Neural progenitor cell (in vitro differentiated cells): ENCODE measurements around the gene DNAI2. TPM values are rescaled to one million over a fixed set of nuclear protein-coding genes. Genes with fewer than 3 reads are reported as not detected.

ENCODE experiments used
- DNase-seq: peaks from one replicate; pipeline ENCODE4 v3.0.0-alpha.2; 2016; ENCODE audit warnings: low spot score
- H2AFZ ChIP-seq: fragments of 200-600 bp; sonication (generic); replicated peaks from 2 replicates; pipeline ENCODE4 v1.6.1; 2016; ENCODE audit warnings: antibody characterized with exemption
- H3F3A ChIP-seq: fragments of 200-600 bp; sonication (generic); 2 replicates; pipeline ENCODE4 v1.6.1; 2016; ENCODE audit warnings: antibody characterized with exemption, low read depth
- H3K27ac ChIP-seq: fragments of 200-600 bp; sonication (generic); 2 replicates; pipeline ENCODE4 v1.5.1; 2016; ENCODE audit warnings: mild to moderate bottlenecking
- H3K27me3 ChIP-seq: fragments of 200-600 bp; sonication (generic); 2 replicates; pipeline ENCODE4 v1.6.1; 2016; ENCODE audit warnings: mild to moderate bottlenecking, moderate library complexity
- H3K36me3 ChIP-seq: fragments of 200-600 bp; sonication (generic); 2 replicates; pipeline ENCODE4 v1.5.1; 2016
- H3K4me1 ChIP-seq: fragments of 200-600 bp; sonication (generic); 2 replicates; pipeline ENCODE4 v1.6.1; 2016; ENCODE audit warnings: mixed run types
- H3K4me2 ChIP-seq: fragments of 200-600 bp; sonication (generic); 2 replicates; pipeline ENCODE4 v1.6.1; 2016
- H3K4me3 ChIP-seq: fragments of 200-600 bp; sonication (generic); 2 replicates; pipeline ENCODE4 v1.5.1; 2016
- H3K79me2 ChIP-seq: fragments of 200-600 bp; sonication (generic); 2 replicates; pipeline ENCODE4 v1.6.1; 2016; ENCODE audit warnings: low read depth
- H3K9ac ChIP-seq: fragments of 200-600 bp; sonication (generic); 2 replicates; pipeline ENCODE4 v1.6.1; 2016
- H3K9me3 ChIP-seq: fragments of 200-600 bp; sonication (generic); 2 replicates; pipeline ENCODE4 v1.5.1; 2016; ENCODE audit warnings: low read depth
- H4K20me1 ChIP-seq: fragments of 200-600 bp; sonication (generic); 2 replicates; pipeline ENCODE4 v1.6.1; 2016; ENCODE audit warnings: low read depth
- H3K27ac Mint-ChIP-seq: 3 replicates; pipeline ENCODE4 v1.8.0; 2021; ENCODE audit warnings: mixed read lengths
- H3K27me3 Mint-ChIP-seq: 2 replicates; pipeline ENCODE4 v1.8.0; 2022; ENCODE audit warnings: low read depth, mild to moderate bottlenecking, inconsistent platforms, moderate library complexity, mixed read lengths; ENCODE audit not compliant: insufficient read depth
- H3K36me3 Mint-ChIP-seq: 3 replicates; pipeline ENCODE4 v1.8.0; 2021; ENCODE audit warnings: mixed read lengths
- H3K4me1 Mint-ChIP-seq: 3 replicates; pipeline ENCODE4 v1.8.0; 2021; ENCODE audit warnings: mixed read lengths
- H3K4me3 Mint-ChIP-seq: 3 replicates; pipeline ENCODE4 v1.8.0; 2021; ENCODE audit warnings: mild to moderate bottlenecking, moderate library complexity, mixed read lengths
- H3K9me3 Mint-ChIP-seq: 3 replicates; pipeline ENCODE4 v1.8.0; 2020; ENCODE audit warnings: mixed read lengths
- EZH2 ChIP-seq: fragments of 200-600 bp; sonication (generic); IDR thresholded peaks from 2 replicates; pipeline ENCODE4 v1.6.1; 2017; ENCODE audit warnings: antibody characterized with exemption, mild to moderate bottlenecking, moderate library complexity
- EZH2phosphoT487 ChIP-seq: fragments of 200-600 bp; sonication (generic); IDR thresholded peaks from 2 replicates; pipeline ENCODE4 v1.6.1; 2017; ENCODE audit warnings: antibody characterized with exemption
- total RNA-seq: library from RNA; depleted of rRNA; stranded (reverse); fragments of >200 nt; gene quantifications from 2 replicates; pipeline ENCODE4 v1.2.3, GENCODE V29; 2015; ENCODE audit warnings: low replicate concordance
- TF ChIP-seq, protein P1 (sequence below): fragments of 200-600 bp; sonication (generic); IDR thresholded peaks from 2 replicates; pipeline ENCODE4 v1.5.1; 2017; ENCODE audit warnings: antibody characterized with exemption, mild to moderate bottlenecking

The DNAI2 gene, protein sequence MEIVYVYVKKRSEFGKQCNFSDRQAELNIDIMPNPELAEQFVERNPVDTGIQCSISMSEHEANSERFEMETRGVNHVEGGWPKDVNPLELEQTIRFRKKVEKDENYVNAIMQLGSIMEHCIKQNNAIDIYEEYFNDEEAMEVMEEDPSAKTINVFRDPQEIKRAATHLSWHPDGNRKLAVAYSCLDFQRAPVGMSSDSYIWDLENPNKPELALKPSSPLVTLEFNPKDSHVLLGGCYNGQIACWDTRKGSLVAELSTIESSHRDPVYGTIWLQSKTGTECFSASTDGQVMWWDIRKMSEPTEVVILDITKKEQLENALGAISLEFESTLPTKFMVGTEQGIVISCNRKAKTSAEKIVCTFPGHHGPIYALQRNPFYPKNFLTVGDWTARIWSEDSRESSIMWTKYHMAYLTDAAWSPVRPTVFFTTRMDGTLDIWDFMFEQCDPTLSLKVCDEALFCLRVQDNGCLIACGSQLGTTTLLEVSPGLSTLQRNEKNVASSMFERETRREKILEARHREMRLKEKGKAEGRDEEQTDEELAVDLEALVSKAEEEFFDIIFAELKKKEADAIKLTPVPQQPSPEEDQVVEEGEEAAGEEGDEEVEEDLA
- not detected in 2 replicates for total RNA-seq

DNA sequence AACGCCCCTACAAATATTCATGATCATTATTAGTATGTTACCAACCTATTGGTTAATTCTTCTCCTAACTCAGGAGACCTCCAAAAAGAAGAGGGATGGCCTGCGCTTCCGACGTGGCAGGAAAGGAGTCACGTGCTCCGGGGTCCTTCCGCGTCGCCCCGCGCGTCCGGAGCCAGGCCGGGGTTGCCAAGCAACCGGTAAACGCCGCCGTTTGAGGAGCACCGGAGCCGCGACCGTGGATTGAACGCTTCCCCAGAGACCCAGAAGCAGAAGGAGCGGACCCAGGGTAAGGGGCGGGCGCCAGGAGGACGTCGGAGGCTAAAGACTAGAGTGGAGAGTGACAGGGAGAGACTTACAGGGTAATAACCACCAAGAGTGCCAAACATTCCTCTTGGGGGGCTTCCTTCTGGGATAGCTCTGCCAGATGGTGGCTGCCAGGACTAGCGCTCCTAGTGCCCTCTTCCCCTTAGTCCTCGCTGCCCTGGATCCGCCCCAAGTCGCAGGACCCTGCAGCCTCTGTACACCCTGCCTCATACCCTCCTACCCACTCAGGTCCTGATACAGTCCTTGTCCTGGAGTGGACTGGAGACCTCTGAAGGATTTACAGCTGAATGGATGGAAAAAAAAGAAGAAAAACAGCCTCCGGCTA lies at the start of gene DNAI2:
Gene DNAI2, plus strand, starts transcription at position 175 of the 649 bp plus-strand sequence. CDS start 7,584 bp downstream, outside the sequence.
- Histone ChIP-seq H3K4me3 (peak within 1 kb of the TSS; percentile 29), H3K9ac (no peak within 1 kb of the TSS), H3K36me3 (no peaks in the 10 kb centered on the region), H2AFZ (peak within 1 kb of the TSS; percentile 80), H3K27ac (no peak within 1 kb of the TSS), H3K27me3 (peaks cover 25% of the 10 kb centered on the region), H3K4me1 (peaks cover 33% of the 10 kb centered on the region), H3K9me3 (no peaks in the 10 kb centered on the region), H3F3A (peaks cover 48% of the 10 kb centered on the region), H4K20me1 (peaks cover 15% of the 10 kb centered on the region), H3K4me2 (peak within 1 kb of the TSS; percentile 71), H3K79me2 (no peaks in the 10 kb centered on the region)
- peak within 1 kb of the TSS; percentile 60 for H3K4me3 Mint-ChIP-seq
- no peaks in the 10 kb centered on the region for H3K9me3 Mint-ChIP-seq
- H3K27me3 Mint-ChIP-seq, result peaks cover 35% of the 10 kb centered on the region
- DNase-seq, result peak; percentile 75
- H3K27ac Mint-ChIP-seq, result peak within 1 kb of the TSS; percentile 97
- TF ChIP-seq, protein P1, sequence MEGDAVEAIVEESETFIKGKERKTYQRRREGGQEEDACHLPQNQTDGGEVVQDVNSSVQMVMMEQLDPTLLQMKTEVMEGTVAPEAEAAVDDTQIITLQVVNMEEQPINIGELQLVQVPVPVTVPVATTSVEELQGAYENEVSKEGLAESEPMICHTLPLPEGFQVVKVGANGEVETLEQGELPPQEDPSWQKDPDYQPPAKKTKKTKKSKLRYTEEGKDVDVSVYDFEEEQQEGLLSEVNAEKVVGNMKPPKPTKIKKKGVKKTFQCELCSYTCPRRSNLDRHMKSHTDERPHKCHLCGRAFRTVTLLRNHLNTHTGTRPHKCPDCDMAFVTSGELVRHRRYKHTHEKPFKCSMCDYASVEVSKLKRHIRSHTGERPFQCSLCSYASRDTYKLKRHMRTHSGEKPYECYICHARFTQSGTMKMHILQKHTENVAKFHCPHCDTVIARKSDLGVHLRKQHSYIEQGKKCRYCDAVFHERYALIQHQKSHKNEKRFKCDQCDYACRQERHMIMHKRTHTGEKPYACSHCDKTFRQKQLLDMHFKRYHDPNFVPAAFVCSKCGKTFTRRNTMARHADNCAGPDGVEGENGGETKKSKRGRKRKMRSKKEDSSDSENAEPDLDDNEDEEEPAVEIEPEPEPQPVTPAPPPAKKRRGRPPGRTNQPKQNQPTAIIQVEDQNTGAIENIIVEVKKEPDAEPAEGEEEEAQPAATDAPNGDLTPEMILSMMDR, result no peak
- no peak for TF ChIP-seq EZH2phosphoT487
- no peak for TF ChIP-seq EZH2
- H3K36me3 Mint-ChIP-seq, result no peaks in the 10 kb centered on the region
- peaks cover 82% of the 10 kb centered on the region for H3K4me1 Mint-ChIP-seq

DNA sequence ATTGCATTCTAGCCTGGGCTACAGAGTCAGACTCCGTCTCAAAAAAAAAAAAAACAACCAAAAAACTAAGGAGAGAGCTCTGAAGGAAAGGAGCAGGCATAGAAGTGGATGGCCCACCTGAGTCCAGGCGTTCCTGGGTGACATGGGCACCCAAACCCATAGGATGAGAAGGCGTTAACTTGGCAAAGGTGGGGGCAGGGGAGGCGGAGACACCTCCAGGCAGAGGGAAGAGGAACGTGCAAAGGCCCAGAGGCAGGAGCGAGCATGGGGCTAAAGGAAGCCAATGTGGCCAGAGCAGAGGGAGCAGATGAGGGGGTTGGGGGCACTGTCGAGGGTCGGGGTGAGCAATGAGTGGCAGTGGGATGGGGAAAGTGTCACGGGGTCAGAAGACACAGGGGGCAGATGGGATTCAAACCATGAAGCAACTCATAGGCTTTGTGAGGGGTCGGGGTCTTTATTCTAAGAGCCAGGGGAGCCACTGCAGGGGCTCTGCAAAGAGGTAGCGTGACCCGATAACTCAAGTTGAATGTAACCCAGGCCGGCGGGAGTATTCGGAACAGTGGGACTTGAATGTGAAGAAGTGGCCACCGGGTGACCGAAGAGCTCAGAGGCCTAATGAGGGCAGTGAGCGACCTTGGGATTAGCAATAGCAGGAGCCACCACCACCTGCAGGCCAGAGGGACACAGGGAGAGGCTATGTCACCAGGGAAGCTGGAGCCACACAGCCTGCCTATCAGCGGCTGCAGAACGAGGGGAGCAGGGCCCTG lies 48.9 kb upstream of the DNAI2 start:
- no peak overlapping the region for H3K9ac ChIP-seq
- H3K9me3 Mint-ChIP-seq, result no peaks in the 10 kb centered on the region

DNA sequence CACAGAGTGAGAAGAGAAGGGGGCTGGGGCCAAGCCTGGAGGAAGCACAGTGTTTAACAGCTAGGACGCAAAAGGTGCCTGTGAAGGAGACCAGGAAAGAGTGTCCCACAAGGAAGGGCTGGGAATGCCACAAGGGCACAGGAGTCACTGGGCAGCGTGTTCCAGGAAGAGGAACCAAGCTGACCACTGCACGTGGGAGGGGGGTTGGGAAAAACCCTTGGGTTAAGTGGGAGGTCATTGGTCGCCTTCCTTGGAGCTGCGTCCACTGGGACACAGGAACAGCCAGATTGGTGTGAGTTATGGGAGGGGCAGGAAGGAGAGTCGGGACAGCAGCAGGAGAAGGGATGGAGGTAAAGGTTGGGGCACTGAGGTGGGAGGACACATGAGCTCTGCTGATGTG lies 47.8 kb upstream of the DNAI2 start:
- Histone ChIP-seq H2AFZ (no peak overlapping the region), H3K36me3 (no peaks in the 10 kb centered on the region), H3K27ac (no peak overlapping the region), H3K4me3 (no peak overlapping the region), H3K27me3 (no peaks in the 10 kb centered on the region), H4K20me1 (no peaks in the 10 kb centered on the region), H3K4me2 (no peak overlapping the region), H3K9me3 (no peaks in the 10 kb centered on the region), H3K4me1 (no peaks in the 10 kb centered on the region), H3K79me2 (no peaks in the 10 kb centered on the region), H3F3A (no peaks in the 10 kb centered on the region), H3K9ac (no peak overlapping the region)
- TF ChIP-seq EZH2phosphoT487, result no peak
- no peak for TF ChIP-seq EZH2
- TF ChIP-seq, protein P1, result no peak
- Mint-ChIP-seq H3K36me3 (peaks cover 1% of the 10 kb centered on the region), H3K27ac (no peak overlapping the region), H3K27me3 (peaks cover 11% of the 10 kb centered on the region), H3K9me3 (no peaks in the 10 kb centered on the region), H3K4me3 (no peak overlapping the region), H3K4me1 (peaks cover 10% of the 10 kb centered on the region)
- DNase-seq, result no peak

More for the DNA sequence above, 48.9 kb upstream of the DNAI2 start:
- no peaks in the 10 kb centered on the region for H3K79me2 ChIP-seq
- H3K4me2 ChIP-seq, result no peak overlapping the region
- no peaks in the 10 kb centered on the region for H3K36me3 ChIP-seq
- H3K9me3 ChIP-seq, result no peaks in the 10 kb centered on the region
- no peak overlapping the region for H3K27ac ChIP-seq
- Mint-ChIP-seq H3K4me1 (peaks cover 10% of the 10 kb centered on the region), H3K27ac (peak overlapping the region; percentile 53), H3K4me3 (peak overlapping the region; percentile 50), H3K27me3 (peaks cover 11% of the 10 kb centered on the region), H3K36me3 (peaks cover 1% of the 10 kb centered on the region)
- H2AFZ ChIP-seq, result no peak overlapping the region
- TF ChIP-seq, protein P1, result no peak
- TF ChIP-seq EZH2phosphoT487 (no peak), EZH2 (no peak)
- H3K4me1 ChIP-seq, result no peaks in the 10 kb centered on the region
- no peaks in the 10 kb centered on the region for H4K20me1 ChIP-seq
- DNase-seq, result no peak
- H3F3A ChIP-seq, result no peaks in the 10 kb centered on the region
- no peak overlapping the region for H3K4me3 ChIP-seq
- H3K27me3 ChIP-seq, result no peaks in the 10 kb centered on the region
